T-cell (primary cell): Measurements from ENCODE around the gene CCDC3. TPM values are rescaled to one million over a fixed set of nuclear protein-coding genes. Genes with fewer than 3 reads are reported as not detected.

Source experiments
- ATAC-seq, 4 experiments: fragments of 200-7000 bp in 3 of 4; fragments of 150-1000 bp in 1 of 4; cut with Tn5 transposase; replicated peaks in 1 of 4; 1 replicate in 3 of 4; 2 replicates in 1 of 4; pipeline ENCODE4 v1.10.0; 2021; ENCODE audit warnings: moderate library complexity in 3 of 4, mild to moderate bottlenecking in 2 of 4, moderate number of reproducible peaks in 1 of 4
- CTCF ChIA-PET, 2 donors: fragments of 300-600 bp; sonication (Branson Sonifier 250); formaldehyde crosslinking; loops; one replicate each; lab custom pipeline; 2022; ENCODE audit warnings: antibody characterized with exemption in 2 of 2; lab: Charles Lee
- POLR2A ChIA-PET, 2 donors: fragments of 300-600 bp; sonication (Branson Sonifier 250); formaldehyde crosslinking; loops; one replicate each; lab custom pipeline; 2022; ENCODE audit warnings: antibody characterized with exemption in 2 of 2; lab: Charles Lee
- DNase-seq, 35 experiments: peaks; one replicate each; pipeline versions ENCODE4 v3.0.0 to v3.0.0-alpha.2; 2013 to 2023
- H3K27ac ChIP-seq: one replicate; pipeline ENCODE4 v1.5.1; 2013; ENCODE audit warnings: low read length
- H3K27me3 ChIP-seq, 2 experiments: replicated peaks in 1 of 2; 1 replicate in 1 of 2; 2 replicates in 1 of 2; pipeline versions ENCODE4 v1.6.1 to v1.7.0; 2013; ENCODE audit warnings: low read length in 1 of 2, mixed read lengths in 1 of 2; ENCODE audit not compliant: control insufficient read depth in 2 of 2, insufficient read depth in 2 of 2; ENCODE audit errors: extremely low read depth in 1 of 2
- H3K36me3 ChIP-seq, 2 donors: 1 replicate in 1 of 2; 2 replicates in 1 of 2; pipeline versions ENCODE4 v1.6.1 to v1.7.0; 2013; ENCODE audit warnings: low read length in 1 of 2; ENCODE audit not compliant: control insufficient read depth in 2 of 2, insufficient read depth in 1 of 2; ENCODE audit errors: extremely low read depth in 1 of 2
- H3K4me1 ChIP-seq, 2 experiments: 1 replicate in 1 of 2; 2 replicates in 1 of 2; pipeline versions ENCODE4 v1.6.1 to v1.7.0; 2013; ENCODE audit warnings: low read length in 2 of 2, mixed read lengths in 1 of 2; ENCODE audit not compliant: insufficient read depth in 2 of 2, control insufficient read depth in 1 of 2; ENCODE audit errors: extremely low read depth in 1 of 2
- H3K4me3 ChIP-seq, 2 donors: 1 replicate in 1 of 2; 2 replicates in 1 of 2; pipeline versions ENCODE4 v1.5.1 to v1.7.0; 2013; ENCODE audit warnings: mild to moderate bottlenecking in 2 of 2, low read length in 1 of 2, moderate library complexity in 1 of 2; ENCODE audit not compliant: control insufficient read depth in 1 of 2; ENCODE audit errors: extremely low read depth in 1 of 2
- H3K9me3 ChIP-seq: 2 replicates; pipeline ENCODE4 v1.7.0; 2013
- H3K27ac Mint-ChIP-seq, 2 donors: one replicate each; pipeline ENCODE4 v1.8.0; 2020 to 2021; ENCODE audit warnings: mild to moderate bottlenecking in 2 of 2, mixed read lengths in 2 of 2
- H3K27me3 Mint-ChIP-seq, 2 donors: one replicate each; pipeline ENCODE4 v1.8.0; 2021 to 2022; ENCODE audit warnings: mixed read lengths in 2 of 2
- H3K36me3 Mint-ChIP-seq: one replicate; pipeline ENCODE4 v1.8.0; 2021; ENCODE audit warnings: mixed read lengths
- H3K4me1 Mint-ChIP-seq, 3 donors: one replicate each; pipeline ENCODE4 v1.8.0; 2020 to 2022; ENCODE audit warnings: mixed read lengths in 3 of 3, mild to moderate bottlenecking in 1 of 3
- H3K4me3 Mint-ChIP-seq, 3 donors: one replicate each; pipeline ENCODE4 v1.8.0; 2020 to 2022; ENCODE audit warnings: mild to moderate bottlenecking in 3 of 3, mixed read lengths in 3 of 3, moderate library complexity in 3 of 3
- H3K9me3 Mint-ChIP-seq, 3 donors: one replicate each; pipeline ENCODE4 v1.8.0; 2020 to 2022; ENCODE audit warnings: mixed read lengths in 3 of 3
- WGBS: methylation state at CpG from one replicate; pipeline ENCODE4 v1.1.5; 2013; ENCODE audit warnings: missing lambda C conversion rate; ENCODE audit not compliant: insufficient coverage; 5-methylcytosine and 5-hydroxymethylcytosine counted together
- total RNA-seq, 35 experiments: library from RNA in 6 of 35; stranded (reverse) in 6 of 35; fragments of 120-200 nt in 1 of 35; gene quantifications; one replicate each; pipeline versions ENCODE4 v1.2.1 to v1.2.4 and lab custom pipeline; 2013 to 2026

CCDC3 gene
- total RNA-seq, 5 donors from 2014 or later (not counting 1 experiment from before 2014, with no cell fraction given) = 0.06 to 0.20 (median 0.16) TPM; not detected in 2

DNA sequence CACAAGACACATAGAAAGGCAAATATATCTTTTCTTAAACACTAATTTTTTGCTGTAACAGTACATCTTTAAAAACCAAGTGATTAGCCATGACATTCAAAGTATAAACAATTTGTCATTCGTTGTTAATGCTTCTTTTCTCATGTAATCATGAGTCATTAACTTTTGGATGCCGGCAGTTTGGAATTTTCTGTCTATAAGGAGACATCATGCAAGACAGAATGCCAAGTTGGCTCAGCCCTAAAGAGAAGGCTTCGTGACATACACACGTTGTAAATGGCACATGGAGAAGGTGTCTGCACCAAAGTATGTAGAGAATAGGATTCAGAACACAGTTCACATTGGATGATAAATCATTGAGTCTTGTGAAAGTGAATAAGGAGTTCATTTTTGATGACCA lies 35.9 kb downstream of the CCDC3 start:
- Mint-ChIP-seq H3K9me3 (peaks cover 13 to 24% (median 18%) of the 10 kb centered on the region in 3 donors), H3K27me3 (peaks cover 9 to 19% of the 10 kb centered on the region in 2 donors)

DNA sequence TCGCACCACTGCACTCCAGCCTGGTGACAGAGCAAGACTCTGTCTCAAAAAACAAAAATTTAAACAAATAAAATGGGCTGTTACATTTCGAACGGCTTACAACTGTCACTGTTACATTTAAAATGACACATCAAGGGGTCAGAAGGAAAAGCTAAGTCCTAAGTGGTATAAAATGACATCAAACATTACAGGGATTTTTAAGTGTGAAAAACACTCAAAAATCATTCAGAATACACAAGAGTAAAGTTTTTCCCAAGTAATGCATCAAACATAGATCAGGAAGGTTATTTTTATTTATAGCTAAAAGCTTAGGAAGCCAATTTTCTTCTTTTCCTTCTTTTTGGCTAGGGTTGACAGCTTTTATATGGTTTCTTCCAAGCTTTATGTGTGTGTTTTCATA lies 39.0 kb downstream of the CCDC3 start:
- no peak overlapping the region for H3K27ac ChIP-seq
- Mint-ChIP-seq H3K27ac (no peak overlapping the region), H3K36me3 (no peaks in the 10 kb centered on the region), H3K4me1 (no peaks in the 10 kb centered on the region), H3K4me3 (no peak overlapping the region), H3K27me3 (peaks cover 10 to 20% of the 10 kb centered on the region in 2 donors), H3K9me3 (peaks cover 8 to 16% (median 13%) of the 10 kb centered on the region in 3 donors)
- no CpG with 5 or more reads among the region's 3 CpGs for WGBS
- ChIA-PET CTCF (interaction anchor here in 1 of 2 donors (0.7 kb wide), 1 partner anchor 1234 kb away, joined by 3 read pairs; no protein-coding TSS in a partner anchor), POLR2A (no interaction called here)
- H3K4me1 ChIP-seq = no peaks in the 10 kb centered on the region
- H3K36me3 ChIP-seq = no peaks in the 10 kb centered on the region
- ATAC-seq (no peak), DNase-seq (no peak)
- H3K27me3 ChIP-seq = peaks cover 0 to 26% of the 10 kb centered on the region in 2 experiments
- H3K4me3 ChIP-seq = no peak overlapping the region
- H3K9me3 ChIP-seq = no peaks in the 10 kb centered on the region

More for the DNA sequence above, 35.9 kb downstream of the CCDC3 start:
- Mint-ChIP-seq H3K4me3 (no peak overlapping the region), H3K36me3 (no peaks in the 10 kb centered on the region), H3K27ac (no peak overlapping the region), H3K4me1 (no peaks in the 10 kb centered on the region)
- ChIA-PET CTCF (no interaction called here), POLR2A (no interaction called here)
- H3K27me3 ChIP-seq = peaks cover 0 to 17% of the 10 kb centered on the region in 2 experiments
- ATAC-seq = no peak
- no peak for DNase-seq
- WGBS = 60% methylated on average over 3 of the region's 4 CpGs
- no peaks in the 10 kb centered on the region for H3K36me3 ChIP-seq
- no peaks in the 10 kb centered on the region for H3K4me1 ChIP-seq
- H3K9me3 ChIP-seq = no peaks in the 10 kb centered on the region
- H3K4me3 ChIP-seq = no peak overlapping the region
- H3K27ac ChIP-seq = no peak overlapping the region

DNA sequence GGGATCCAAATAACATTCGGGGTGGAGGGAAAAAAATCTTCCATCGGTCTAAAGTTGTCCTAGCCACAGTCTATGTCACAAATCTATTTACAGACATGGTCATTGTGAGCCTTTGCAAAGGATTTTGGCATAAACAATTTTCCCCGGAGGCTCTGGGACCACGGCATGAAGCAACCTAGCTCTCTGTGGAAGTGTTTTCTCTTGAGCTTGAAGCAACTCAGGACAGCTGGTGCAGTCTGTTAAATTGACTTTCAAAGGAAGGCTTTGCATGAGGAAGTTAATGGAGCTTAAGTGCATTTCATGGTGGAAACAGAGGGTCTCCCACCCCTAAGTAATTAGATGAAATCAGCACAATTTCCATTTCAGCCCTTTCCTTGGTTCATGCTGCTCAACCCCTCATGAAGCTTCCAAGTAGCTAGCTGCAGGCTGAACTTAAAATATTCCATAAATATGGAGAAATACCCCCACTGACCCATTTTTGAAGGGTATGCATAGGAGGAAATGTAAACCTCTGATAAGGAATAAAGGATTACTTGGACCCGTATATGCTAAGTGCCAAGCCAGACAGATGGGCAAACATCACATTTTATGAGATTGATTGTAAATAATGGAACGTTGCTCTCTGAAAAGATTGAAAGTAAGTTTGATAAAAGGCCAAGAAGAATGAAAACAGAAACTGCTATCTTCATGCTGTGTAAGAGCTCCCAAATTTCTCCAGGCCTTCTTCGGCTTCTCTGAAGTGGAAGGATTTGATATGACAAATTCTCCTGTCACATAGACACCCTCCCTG lies 39.9 kb downstream of the CCDC3 start:
- ChIA-PET CTCF (no interaction called here), POLR2A (no interaction called here)
- H3K4me3 ChIP-seq = no peak overlapping the region
- Mint-ChIP-seq H3K4me1 (no peaks in the 10 kb centered on the region), H3K27me3 (peaks cover 12 to 20% of the 10 kb centered on the region in 2 donors), H3K27ac (no peak overlapping the region), H3K9me3 (peaks cover 10 to 12% (median 10%) of the 10 kb centered on the region in 3 donors), H3K36me3 (no peaks in the 10 kb centered on the region), H3K4me3 (no peak overlapping the region)
- no peaks in the 10 kb centered on the region for H3K9me3 ChIP-seq
- 100% methylated on average over 1 of the region's 7 CpGs for WGBS
- no peak overlapping the region for H3K27ac ChIP-seq
- peaks cover 0 to 29% of the 10 kb centered on the region in 2 experiments for H3K27me3 ChIP-seq
- H3K36me3 ChIP-seq = no peaks in the 10 kb centered on the region
- DNase-seq = no peak
- no peak for ATAC-seq
- no peaks in the 10 kb centered on the region for H3K4me1 ChIP-seq

DNA sequence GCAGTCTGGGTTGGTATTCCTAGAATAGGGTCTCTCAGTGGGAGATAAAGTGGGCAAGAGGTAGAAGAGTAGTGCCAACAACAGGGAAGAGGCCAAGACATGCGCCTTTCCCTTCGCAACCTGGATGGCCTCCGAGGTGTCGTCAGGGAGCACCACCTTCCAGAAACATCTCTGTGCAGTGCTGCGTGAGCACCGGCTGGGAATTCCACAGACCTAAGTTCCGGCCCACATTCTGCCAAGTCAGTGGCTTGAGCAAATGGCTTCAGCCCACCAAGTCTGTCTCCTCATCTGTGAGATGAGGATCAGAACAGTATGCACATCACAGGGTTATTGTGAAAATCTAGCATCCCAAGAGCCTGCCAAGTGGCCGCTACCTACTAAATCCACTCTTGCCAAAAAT lies 40.6 kb downstream of the CCDC3 start:
- DNase-seq = no peak
- ATAC-seq = no peak
- Histone ChIP-seq H3K27me3 (peaks cover 0 to 26% of the 10 kb centered on the region in 2 experiments), H3K9me3 (no peaks in the 10 kb centered on the region), H3K36me3 (no peaks in the 10 kb centered on the region), H3K4me1 (no peaks in the 10 kb centered on the region), H3K27ac (no peak overlapping the region), H3K4me3 (no peak overlapping the region)
- Mint-ChIP-seq H3K27me3 (peaks cover 12 to 20% of the 10 kb centered on the region in 2 donors), H3K4me1 (no peaks in the 10 kb centered on the region), H3K9me3 (peaks cover 10 to 12% (median 10%) of the 10 kb centered on the region in 3 donors), H3K27ac (no peak overlapping the region), H3K4me3 (no peak overlapping the region), H3K36me3 (no peaks in the 10 kb centered on the region)
- CTCF ChIA-PET = no interaction called here
- 92% methylated on average over 7 of the region's 8 CpGs for WGBS
- POLR2A ChIA-PET = no interaction called here

DNA sequence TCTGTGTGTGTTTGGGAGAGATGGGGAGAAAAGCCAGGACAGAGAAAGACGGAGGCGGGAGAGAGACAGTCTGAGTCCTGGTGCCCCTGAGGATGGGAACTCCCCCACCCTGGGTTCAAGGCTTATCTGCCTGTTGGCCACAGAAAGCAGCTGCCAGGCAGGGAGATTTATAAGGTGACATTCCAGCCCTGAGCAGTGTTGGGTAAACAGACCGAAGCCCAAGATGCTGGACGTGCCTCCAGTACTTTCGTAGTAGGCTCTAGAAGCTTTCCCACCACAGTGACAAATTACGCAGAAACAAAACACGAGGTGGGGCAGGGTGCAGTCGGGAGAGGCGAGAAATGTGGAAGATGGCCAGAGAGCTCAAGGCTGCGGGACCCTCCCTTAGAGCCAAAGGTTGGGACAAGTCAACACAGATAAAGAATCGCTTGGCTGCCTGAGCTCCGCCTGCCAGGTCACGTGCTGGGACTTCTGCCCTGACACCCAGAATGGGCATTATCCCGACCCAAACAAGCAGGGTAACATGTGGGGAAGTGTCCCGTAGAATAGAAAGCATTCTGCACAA lies 41.1 kb downstream of the CCDC3 start:
- Histone ChIP-seq H3K4me3 (no peak overlapping the region), H3K9me3 (no peaks in the 10 kb centered on the region), H3K27ac (no peak overlapping the region), H3K4me1 (no peaks in the 10 kb centered on the region), H3K36me3 (no peaks in the 10 kb centered on the region), H3K27me3 (peaks cover 0 to 26% of the 10 kb centered on the region in 2 experiments)
- ATAC-seq (no peak), DNase-seq (no peak)
- WGBS = 82% methylated on average over 14 of the region's 15 CpGs
- Mint-ChIP-seq H3K9me3 (peaks cover 10 to 12% (median 10%) of the 10 kb centered on the region in 3 donors), H3K27me3 (peaks cover 12 to 17% of the 10 kb centered on the region in 2 donors), H3K4me3 (no peak overlapping the region), H3K4me1 (no peaks in the 10 kb centered on the region), H3K36me3 (no peaks in the 10 kb centered on the region), H3K27ac (no peak overlapping the region)
- CTCF ChIA-PET = no interaction called here
- POLR2A ChIA-PET = no interaction called here

DNA sequence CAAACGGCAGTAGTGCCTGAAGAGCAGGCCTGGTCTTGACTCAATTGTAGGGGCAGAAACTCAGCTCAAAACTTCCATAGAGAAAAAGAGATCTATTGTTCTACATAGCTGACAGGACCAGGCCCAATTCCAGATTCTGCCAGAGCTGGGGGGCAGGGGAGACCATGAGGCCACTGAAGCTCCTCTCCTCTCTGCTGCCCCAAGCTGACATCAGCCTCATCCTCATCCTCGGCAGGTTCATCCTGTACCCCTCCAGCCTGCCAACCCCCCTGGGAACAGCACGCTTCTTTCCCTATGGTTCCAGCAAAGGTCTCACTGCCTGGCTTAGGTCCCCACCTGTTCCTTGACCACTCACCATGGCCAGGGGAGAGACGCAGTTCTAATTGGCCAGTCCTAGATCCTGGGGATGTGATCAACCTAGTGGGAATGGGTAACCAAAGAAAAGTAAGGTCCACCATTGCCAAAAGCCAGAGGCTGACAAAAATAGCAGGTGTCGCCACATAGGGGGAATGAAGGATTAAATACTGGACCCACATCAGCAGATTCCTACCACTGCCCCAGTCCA lies 42.9 kb downstream of the CCDC3 start:
- no peak overlapping the region for H3K4me3 Mint-ChIP-seq
- no peak overlapping the region for H3K27ac Mint-ChIP-seq
- peaks cover 11 to 12% of the 10 kb centered on the region in 2 donors for H3K27me3 Mint-ChIP-seq
- Histone ChIP-seq H3K36me3 (no peaks in the 10 kb centered on the region), H3K4me1 (no peaks in the 10 kb centered on the region), H3K27me3 (peaks cover 0 to 24% of the 10 kb centered on the region in 2 experiments), H3K27ac (no peak overlapping the region), H3K9me3 (no peaks in the 10 kb centered on the region), H3K4me3 (no peak overlapping the region)
- H3K36me3 Mint-ChIP-seq = no peaks in the 10 kb centered on the region
- peaks cover 10 to 13% (median 12%) of the 10 kb centered on the region in 3 donors for H3K9me3 Mint-ChIP-seq
- ATAC-seq = no peak
- no peaks in the 10 kb centered on the region for H3K4me1 Mint-ChIP-seq
- CTCF ChIA-PET = no interaction called here
- POLR2A ChIA-PET = no interaction called here
- 100% methylated on average over 1 of the region's 5 CpGs for WGBS
- DNase-seq = no peak
